HFFc6 (cell line): ENCODE data around the gene MNT. TPM values are rescaled to one million over a fixed set of nuclear protein-coding genes. Genes with fewer than 3 reads are reported as not detected.
A peak's percentile ranks its signal among the peaks of the same experiment; 100 is the strongest.

Experiments
- DNase-seq: peaks from one replicate; pipeline ENCODE4 v3.0.0-alpha.2; 2018
- H3K27ac Mint-ChIP-seq: 2 replicates; pipeline ENCODE4 v1.8.0; 2020; ENCODE audit warnings: mild to moderate bottlenecking, mixed read lengths
- H3K27me3 Mint-ChIP-seq: 2 replicates; pipeline ENCODE4 v1.8.0; 2021; ENCODE audit warnings: mild to moderate bottlenecking, moderate library complexity, mixed read lengths; ENCODE audit not compliant: insufficient read depth
- H3K36me3 Mint-ChIP-seq: 2 replicates; pipeline ENCODE4 v1.8.0; 2021; ENCODE audit warnings: low read depth, mixed read lengths
- H3K4me1 Mint-ChIP-seq: 2 replicates; pipeline ENCODE4 v1.8.0; 2020; ENCODE audit warnings: low read depth, mixed read lengths
- H3K4me3 Mint-ChIP-seq: 2 replicates; pipeline ENCODE4 v1.8.0; 2020; ENCODE audit warnings: mild to moderate bottlenecking, moderate library complexity, mixed read lengths
- H3K9me3 Mint-ChIP-seq: 2 replicates; pipeline ENCODE4 v1.8.0; 2020; ENCODE audit warnings: mild to moderate bottlenecking, mixed read lengths
- CTCF ChIP-seq: fragments of 200-600 bp; sonication (generic); IDR thresholded peaks from 2 replicates; pipeline ENCODE4 v1.5.0; 2021; ENCODE audit warnings: antibody characterized with exemption, mild to moderate bottlenecking
- total RNA-seq, 6 experiments: library from RNA; stranded (reverse); fragmentation: NEBNext Ultra II Directional; extraction: Animal tissue kit (Norgen Biotek cat#: 25700); gene quantifications; 2 replicates in 1 of 6; 3 replicates in 5 of 6; pipeline ENCODE4 v1.2.3, GENCODE V29; 2021

Gene MNT
- total RNA-seq, 6 experiments from 2014 or later = 19.4 to 25.4 (median 21.9) TPM

DNA sequence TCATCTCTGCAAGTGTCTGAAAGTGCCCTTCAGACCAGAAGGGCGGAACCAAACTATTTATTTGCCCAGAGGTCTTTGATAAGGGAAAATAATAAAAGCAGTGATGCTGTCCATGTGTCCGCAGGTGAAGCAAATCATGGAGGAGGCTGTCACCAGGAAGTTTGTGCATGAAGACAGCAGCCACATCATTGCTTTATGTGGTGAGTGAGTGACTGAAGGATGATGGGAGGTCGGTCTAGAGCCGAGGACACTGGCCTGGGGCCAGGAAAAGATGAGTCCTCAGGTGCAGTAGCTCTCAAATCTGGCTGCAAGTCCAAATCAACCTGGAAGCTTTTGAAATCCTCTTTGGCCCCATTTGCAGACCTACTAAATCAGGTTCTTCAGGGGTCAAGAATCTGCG lies 57.4 kb downstream of the MNT start:
- no peak overlapping the region for H3K4me3 Mint-ChIP-seq
- H3K27me3 Mint-ChIP-seq = peaks cover 2% of the 10 kb centered on the region; the same call in 1 of the 2 replicates
- DNase-seq = no peak
- no peak overlapping the region for H3K27ac Mint-ChIP-seq
- TF ChIP-seq CTCF = no peak
- H3K9me3 Mint-ChIP-seq = no peaks in the 10 kb centered on the region
- H3K4me1 Mint-ChIP-seq = peaks cover 14% of the 10 kb centered on the region
- peaks cover 5% of the 10 kb centered on the region; the same call in 1 of the 2 replicates for H3K36me3 Mint-ChIP-seq

DNA sequence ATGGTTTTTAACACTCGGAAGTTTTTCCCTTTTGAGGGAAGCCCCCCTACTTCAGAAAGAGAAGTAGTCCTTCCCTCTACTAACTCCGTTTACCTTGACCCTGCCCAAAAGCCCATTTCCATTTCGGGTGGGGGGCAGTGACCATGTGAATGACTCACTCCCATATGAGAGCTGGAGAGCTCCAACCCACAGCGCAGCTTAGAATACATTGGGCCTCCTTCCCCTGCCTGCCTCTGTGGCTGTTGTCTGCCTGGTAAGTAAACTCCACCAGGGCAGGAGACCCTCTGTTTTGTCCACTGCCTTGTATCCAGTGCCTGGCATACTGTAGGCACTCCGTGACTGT lies 62.6 kb downstream of the MNT start:
- Mint-ChIP-seq H3K27ac (peak overlapping the region; percentile 59), H3K4me3 (peak overlapping the region; percentile 86), H3K27me3 (peaks cover 2% of the 10 kb centered on the region; the same call in 1 of the 2 replicates), H3K36me3 (peaks cover 18% of the 10 kb centered on the region), H3K9me3 (no peaks in the 10 kb centered on the region), H3K4me1 (peaks cover 30% of the 10 kb centered on the region)
- no peak for DNase-seq
- TF ChIP-seq CTCF = no peak

DNA sequence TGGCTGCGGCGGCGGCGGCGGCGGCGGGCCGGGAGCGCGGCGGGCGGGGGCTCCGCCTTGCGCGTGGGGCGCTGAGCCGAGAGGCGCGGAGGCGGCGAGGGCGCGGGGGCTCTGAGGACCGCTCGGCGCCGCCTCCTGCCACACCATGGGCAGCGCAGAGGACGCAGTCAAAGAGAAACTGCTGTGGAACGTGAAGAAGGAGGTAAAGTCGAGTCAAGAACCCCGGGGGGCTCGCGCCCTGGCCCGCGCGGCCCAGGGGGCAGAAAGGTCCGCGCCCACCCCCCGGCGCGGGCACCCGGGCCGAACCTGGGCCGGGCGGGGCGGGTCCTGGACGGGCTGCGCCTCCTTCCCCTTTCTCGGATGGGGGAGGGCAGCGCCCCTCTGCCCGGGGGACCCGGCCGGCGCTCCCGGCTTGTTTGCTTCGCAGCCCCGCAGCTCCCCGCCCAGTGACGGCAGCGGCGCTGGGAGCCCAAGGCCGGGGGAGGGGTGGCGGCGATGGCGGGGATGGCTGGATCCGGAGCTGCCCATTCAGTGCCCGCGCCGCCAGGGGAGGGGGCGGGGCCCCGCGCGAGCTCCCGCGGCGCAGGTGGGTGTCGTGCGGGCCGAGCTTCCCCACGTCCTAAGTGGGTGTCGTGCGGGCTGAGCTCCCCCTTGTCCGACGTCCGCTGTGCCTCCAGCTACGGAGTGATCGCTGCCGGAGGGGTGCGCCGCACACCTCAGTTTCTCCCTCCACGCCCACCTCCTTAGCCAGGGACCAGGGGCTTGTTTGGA lies 63.1 kb downstream of the MNT start:
- Mint-ChIP-seq H3K27me3 (peaks cover 2% of the 10 kb centered on the region; the same call in 1 of the 2 replicates), H3K9me3 (no peaks in the 10 kb centered on the region), H3K4me3 (peak overlapping the region; percentile 99), H3K27ac (peak overlapping the region; percentile 59), H3K36me3 (peaks cover 18% of the 10 kb centered on the region), H3K4me1 (peaks cover 30% of the 10 kb centered on the region)
- peak; percentile 14 for DNase-seq
- TF ChIP-seq CTCF = no peak

- peaks cover 30% of the 10 kb centered on the region for H3K4me1 Mint-ChIP-seq
- H3K27me3 Mint-ChIP-seq = no peaks in the 10 kb centered on the region
- no peaks in the 10 kb centered on the region for H3K9me3 Mint-ChIP-seq
- DNase-seq = no peak
- H3K4me3 Mint-ChIP-seq = peak within 1 kb of the TSS; percentile 99
- peaks cover 18% of the 10 kb centered on the region for H3K36me3 Mint-ChIP-seq
- peak within 1 kb of the TSS; percentile 91 for H3K27ac Mint-ChIP-seq
- TF ChIP-seq CTCF = no peak
Observed at GRCh38 chr17:2336852-2337543, 63.9 kb downstream of the MNT start, which contains the start of gene SGSM2. SGSM2 (plus strand) TSS chr17:2337501; CDS start chr17:2337689, 188 bp downstream.

- peak within 1 kb of the TSS; percentile 99 for H3K4me3 Mint-ChIP-seq
- DNase-seq = peak; percentile 82
- H3K27ac Mint-ChIP-seq = peak within 1 kb of the TSS; percentile 91
- no peaks in the 10 kb centered on the region for H3K27me3 Mint-ChIP-seq
- no peaks in the 10 kb centered on the region for H3K9me3 Mint-ChIP-seq
- TF ChIP-seq CTCF = peak; percentile 47; the same call in 1 of the 2 replicates
- H3K36me3 Mint-ChIP-seq = peaks cover 18% of the 10 kb centered on the region
- peaks cover 30% of the 10 kb centered on the region for H3K4me1 Mint-ChIP-seq
Observed at GRCh38 chr17:2336215-2336851, 64.5 kb downstream of the MNT start, which contains the start of gene TSR1. TSR1 (minus strand) TSS chr17:2336457; CDS start chr17:2336427, 30 bp downstream.
